HPDE6-E6E7 (cell line): ENCODE results near the gene CDC20B.
"Not testable (repeated sequence)": the region's sequence is repeated elsewhere in the genome, so short reads cannot be mapped to it uniquely, and the experiment has no call there.

Source experiments
- DNase-seq: peaks from one replicate; pipeline ENCODE4 v3.0.0; 2011; ENCODE audit warnings: missing footprints; ENCODE audit errors: extremely low spot score

CDC20B gene

DNA sequence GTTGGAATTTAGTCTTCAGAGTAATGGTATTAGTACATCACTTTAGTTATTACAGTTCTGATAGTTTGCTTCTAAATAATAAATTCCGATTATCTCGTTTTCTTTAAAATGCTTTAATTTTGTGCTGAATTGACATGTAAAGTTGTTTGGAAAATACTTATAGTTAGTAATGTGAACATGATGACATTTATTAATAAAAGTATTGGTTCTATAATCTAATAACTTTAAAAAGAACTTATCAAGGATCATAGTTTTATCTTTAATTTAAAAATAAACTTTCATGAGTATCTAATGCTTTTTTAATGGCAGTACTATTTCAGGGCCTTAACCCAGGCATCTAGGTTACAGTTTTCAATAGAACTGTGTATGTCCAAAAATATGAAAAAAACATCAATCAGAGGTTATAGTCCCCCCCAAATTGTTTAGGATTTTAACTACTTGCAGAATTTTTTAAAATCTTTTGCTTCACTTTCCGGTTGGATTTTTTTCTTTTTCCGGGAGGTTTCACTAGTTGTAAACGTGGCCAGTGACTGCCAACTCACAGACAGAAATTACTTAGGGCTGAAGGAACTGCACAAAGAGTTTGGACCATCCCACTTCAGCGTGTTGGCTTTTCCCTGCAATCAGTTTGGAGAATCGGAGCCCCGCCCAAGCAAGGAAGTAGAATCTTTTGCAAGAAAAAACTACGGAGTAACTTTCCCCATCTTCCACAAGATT lies 12.3 kb downstream of the CDC20B start:
- DNase-seq: peak; percentile 64

DNA sequence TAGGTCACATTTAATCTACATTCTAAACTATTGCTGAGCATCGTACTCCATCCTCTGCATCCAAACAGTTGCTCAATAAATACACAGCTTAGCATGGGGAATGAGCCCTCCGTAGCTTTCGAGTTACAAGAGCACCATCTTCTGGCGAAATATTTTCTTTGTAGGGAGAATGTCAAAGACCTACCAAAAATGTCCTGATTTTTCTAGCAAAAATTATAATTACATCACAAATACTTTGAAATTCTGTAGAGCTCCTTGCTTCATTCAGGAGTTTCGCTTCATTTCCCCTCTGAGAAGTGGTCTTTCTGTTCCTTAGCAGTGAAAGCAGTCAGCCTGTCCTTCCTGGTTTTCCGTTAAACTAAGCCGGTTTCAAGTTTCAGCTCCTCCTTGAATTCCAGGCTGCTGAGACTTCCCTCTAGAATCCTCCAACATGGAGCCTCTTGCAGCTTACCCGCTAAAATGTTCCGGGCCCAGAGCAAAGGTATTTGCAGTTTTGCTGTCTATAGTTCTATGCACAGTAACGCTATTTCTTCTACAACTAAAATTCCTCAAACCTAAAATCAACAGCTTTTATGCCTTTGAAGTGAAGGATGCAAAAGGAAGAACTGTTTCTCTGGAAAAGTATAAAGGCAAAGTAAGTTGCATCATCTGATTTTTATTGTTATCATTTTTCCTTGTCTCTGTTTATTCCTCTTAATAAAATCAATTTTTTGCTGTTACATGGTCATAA lies 13.0 kb downstream of the CDC20B start, which contains the start of gene GPX8:
TSS of gene GPX8 (plus strand) at position 409 of the 730 bp plus-strand sequence. CDS start at position 431, 22 bp downstream.
- peak; percentile 69 for DNase-seq

DNA sequence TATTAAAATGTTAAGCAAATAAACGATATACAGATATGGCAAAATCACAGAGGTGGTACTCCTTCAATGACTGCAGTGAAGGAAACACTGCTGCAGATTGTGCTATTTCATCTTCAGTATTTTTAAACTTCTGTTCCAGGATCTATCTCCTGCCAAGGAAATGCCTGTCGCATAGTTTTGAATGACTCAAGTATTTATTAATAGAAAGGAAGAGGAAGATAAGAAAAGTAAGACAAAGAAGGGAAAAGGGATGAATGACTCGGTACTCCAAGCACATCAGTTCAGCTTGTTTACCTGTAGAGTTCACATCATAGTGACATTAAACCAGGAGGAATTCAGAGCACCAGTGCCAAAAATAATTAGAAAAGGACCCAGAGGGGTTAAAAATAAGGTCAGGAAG lies 18.1 kb downstream of the CDC20B start:
- DNase-seq: no peak

DNA sequence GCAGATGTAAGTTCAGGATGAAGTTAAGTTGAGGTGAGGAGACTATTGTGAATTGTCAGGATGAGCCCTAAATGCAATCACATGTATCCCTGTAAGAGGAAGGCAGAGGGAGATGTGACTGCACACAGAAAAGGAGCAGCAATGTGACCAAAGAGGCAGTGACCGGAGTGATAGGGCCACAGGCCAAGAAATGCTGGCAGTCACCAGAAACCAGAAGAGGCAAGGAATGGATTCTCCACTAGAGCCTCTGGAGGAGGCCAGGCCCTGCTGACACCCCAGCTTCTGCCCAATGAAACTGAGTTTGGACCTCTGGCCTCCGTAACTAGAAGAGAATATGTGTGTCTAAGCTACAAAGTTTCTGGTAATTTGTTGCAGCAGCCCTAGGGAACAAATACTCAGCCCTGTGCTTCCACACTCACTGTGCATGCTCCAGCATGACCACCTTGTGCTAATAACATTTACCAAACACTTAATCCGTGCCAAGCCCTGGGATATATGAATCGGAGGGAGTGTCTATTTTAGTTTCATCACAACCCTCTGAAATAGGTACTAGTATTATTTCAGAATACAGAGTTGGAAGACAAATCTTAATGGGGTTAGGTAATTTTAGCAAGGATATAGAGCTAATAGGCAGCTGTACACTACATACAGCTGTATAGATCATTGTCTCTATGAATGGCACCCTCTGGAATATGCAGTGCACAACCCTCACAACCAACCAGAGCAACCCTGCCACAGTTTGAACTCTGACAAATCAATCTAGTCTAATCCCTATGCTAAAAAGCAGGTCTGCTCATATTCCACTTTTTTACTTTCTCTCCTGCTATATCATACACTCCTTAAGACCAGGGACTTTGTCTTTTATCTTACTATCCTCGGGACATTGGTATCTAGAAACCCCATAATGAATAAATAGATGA lies 20.8 kb downstream of the CDC20B start:
- peak; percentile 60 for DNase-seq

DNA sequence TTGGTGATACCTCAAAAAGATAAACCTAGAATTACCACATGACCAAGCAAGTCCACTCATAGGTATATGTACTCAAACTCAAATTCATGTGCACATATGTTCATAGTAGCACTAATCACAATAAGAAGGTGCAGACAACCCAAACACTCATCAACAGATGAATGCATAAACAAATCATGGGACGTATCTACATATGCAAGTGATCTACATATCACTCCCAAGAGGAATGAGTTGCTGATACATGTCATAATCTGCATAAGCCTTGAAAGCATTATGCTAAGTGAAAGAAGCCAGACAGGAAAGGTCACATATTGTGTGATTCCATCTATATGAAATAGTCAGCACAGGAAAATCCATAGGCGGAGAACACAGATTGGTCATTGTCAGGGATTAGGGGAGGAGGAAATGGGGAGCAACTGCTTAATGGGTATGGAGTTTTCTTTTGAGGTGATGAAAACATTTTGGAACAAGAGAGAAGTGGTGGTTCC lies 23.6 kb downstream of the CDC20B start:
- DNase-seq: no peak

DNA sequence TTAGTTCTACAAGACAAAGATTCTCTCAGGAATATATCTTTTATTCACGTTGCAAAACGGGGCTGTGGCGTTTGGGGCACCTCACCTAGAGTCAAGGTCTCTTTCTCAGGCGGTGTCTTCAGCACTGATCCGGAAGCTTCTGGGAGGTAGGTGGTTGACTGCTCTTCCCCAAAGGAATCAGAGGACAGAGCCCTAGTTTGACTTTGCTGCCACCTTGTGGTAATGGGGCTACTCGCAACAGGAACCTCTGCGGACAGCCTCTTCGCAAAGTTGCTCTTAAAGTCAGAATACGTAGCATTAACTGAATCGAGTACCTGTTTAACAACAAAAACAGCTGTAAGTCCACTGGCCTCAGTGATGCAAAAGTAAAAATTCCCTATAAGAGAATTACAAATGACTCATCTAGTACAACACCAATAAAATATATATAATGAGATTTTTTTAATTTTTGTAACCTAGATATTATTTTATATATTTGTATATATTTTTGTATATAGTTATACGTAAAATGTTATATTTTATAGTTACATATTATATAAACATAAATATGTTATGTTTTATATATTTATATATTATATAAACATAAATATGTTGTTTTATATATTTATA lies 26.3 kb downstream of the CDC20B start:
- DNase-seq: peak; percentile 65

DNA sequence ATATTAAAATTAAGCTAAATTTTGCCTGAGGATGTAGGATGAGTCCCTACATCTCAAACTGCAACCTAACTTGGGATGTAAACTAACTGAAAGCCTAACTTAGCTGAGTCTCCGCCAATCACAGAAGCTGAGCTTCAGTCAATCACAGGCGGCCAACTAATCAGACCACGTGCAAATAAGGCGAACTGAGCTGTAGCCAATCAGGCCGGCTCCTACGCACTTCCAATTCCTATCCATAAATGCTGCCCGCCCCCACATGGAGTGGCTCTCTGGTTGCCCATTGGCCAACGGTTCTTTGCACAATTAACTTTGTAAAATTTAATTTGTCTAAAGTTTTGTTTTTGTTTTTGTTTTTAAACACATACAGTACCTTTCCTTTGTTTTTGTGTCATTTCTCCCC lies 26.9 kb downstream of the CDC20B start:
- no peak for DNase-seq

DNA sequence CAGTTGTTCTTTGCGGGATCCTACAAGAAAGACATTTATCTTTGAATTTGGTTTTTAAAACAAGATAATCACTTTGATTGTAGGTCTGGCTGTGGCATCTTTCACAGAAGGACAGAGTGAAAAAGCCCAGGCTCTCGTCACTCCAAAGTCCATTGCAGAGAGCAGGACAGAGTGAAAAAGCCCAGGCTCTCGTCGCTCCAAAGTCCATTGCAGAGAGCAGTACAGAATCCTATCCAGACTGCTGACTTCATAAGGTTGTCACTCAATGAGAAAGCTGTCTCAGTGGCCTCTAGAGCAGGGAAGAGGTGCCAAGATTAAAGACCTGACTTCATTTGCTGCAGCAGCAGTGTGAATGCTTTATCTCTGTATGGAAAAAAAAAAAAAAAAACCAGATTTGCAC lies 29.4 kb downstream of the CDC20B start:
- DNase-seq: no peak

DNA sequence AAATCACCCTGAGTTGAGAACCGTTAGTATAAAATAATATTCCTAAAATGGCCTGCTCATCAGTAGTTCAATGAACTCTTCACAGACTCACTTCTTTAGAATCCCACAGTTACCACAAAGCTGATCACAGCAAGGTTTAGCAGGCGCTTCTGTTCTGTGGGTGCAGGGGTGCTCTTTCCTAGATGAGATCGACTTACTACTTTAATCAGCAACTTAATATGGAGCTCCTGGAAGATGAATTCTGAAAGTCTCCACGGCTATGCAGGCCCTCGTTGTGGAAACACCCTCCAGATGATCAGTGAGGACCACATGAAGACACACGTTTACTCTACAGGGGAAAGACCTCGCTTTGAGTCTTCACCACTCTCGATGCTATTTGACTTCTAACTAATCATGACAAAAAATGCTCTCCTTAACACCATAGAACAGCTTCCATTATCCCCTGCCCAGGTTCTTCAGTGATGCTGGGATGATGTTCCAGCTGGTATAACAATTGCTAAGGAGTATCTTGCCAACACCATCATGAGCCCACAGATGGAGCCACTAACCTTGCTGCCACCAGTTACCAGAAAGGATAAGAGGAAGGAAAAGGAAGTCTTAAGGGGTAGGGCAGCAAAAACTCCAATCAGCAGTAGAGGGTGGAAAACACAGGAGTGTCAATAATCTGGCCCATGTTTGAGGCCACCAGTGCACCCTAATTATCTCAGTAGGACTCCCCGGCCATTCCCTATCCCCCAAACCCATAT lies 30.9 kb downstream of the CDC20B start:
- DNase-seq: no peak

DNA sequence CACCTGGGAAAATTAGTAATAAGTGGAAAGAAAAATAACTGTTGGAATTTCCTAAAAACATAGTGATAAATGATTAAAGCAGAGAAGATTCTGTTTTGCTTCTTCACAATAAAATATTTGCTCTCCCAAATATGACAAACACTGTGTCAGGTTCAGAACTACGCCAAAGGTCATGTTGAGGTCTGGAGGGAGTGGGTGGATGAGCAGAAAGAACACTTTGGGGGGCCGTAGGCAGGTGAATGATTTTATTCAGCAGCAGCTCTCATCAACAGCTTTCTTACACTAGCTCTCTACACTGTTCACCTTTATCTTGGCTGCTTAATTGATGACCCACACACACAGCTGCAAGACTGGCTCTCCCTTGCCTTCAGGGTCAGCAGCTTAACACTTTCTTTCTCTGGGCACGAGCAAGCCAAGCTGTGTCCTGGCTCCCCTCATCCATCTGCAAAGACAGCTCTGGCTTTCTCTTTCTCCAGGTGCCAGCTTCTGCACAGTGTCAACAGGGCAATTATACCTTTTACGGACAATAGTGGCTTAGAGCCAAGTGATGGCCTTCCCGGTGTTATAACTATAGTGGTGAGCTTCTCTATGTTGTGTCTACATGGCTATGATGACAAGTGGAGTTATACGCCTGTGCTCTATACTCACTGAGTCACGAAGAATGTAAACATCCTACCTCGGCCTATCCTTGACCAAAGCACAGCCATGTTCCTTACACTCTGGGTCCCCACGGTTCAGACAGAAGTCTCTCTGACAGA lies 31.9 kb downstream of the CDC20B start:
- no peak for DNase-seq

DNA sequence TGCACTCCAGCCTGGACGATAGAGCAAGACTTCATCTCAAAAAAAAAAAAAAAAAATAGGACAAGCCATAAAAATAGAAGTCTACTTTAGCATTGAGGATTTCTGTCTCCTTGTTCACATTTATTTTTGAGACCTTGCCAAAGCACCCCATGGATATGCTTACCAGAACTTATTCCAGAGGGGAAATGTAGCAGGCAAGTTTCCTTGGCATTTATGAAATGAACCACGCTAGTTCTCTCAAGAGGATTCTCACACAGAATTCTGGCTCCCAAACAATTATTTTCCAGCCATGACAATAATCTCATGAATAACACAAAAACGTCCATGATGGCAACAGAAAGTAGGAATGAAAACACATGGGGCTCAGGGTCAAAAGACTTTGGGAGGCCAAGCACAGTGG lies 36.5 kb downstream of the CDC20B start:
- DNase-seq: no peak

DNA sequence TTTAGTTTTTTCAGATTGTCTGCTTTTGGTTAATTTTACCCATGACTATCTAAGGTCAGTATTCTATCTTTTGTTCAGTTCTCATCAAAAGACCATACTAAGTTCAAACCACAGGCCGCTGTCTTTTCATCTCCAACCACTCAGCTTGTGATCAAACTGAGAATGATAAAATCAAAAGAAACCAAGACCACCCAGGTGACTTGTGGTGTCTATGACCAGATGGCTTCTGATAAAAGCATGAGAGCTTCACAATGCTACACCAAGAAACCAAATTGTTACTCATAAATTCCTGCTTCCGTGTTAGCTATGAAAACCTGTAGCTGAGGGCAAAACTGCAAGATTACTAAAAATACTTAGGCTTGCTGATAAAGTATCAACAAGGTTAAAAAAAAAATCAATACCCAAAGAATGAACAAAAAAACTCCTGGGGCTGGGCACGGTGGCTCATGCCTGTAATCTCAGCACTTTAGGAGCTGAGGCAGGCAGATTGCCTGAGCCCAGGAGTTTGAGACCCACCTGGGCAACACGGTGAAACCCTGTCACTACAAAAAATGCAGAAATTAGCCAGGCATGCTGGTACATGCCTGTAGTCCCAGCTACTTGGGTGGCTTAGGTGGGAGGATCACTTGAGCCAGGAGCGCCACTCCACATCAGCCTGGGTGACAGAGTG lies 38.8 kb downstream of the CDC20B start:
- DNase-seq: no peak

DNA sequence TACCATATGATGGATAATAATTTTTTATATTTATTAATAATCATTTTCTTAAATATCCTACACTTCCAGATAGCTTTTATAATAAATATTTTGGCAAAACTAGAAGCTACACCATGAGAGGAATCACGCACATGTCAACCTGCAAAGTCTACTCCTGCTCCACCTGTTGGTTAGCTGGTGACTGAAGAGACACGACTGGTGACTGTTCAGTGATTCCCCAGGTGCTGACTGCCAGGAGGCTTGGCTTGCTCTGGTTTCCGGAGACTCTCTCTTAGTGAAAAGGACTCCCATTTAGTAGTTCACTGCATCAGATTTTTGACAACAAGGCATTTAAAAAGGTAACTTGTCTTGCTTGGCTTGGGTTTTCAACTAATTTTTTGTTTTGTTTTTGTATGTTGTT lies 49.6 kb downstream of the CDC20B start:
- DNase-seq: no peak

DNA sequence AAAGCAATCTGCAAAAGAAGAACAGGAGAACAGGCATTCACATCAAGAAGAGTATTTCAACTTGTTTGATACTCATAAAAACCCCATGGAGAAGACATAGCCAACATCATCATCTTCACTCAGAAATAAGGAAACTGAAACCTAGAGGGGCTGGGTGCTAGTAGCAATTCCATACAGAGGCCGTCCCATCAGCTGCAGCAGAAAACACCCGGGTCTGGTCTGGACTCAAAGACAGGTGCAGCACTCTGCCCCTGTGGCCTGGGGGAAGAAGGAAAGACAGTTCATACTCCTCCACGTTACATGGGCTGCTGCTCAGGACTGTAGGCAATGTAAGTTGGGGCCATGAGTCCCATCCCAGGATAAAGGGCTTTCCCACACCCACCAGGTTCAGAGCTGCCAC lies 58.9 kb downstream of the CDC20B start:
- DNase-seq: no peak

DNA sequence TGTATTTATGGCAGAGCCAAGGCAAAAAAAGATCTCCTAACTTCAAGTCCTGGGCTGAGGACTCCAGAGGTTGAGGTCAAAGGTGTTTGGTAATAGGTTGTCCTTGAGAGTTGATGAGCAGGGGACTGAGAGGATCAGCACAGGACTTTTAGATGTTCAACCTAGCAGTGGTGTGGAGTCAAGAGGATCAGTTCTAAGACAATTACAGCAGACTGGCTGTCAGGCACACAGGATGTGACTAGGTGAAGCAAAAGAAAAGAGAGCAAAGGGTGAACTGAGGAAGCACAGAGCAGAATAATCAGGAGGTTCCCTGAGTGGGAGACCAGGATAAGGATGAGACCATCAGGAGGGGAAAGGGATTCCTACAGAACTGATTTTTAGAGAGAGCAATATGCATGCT lies 59.6 kb downstream of the CDC20B start:
- no peak for DNase-seq

DNA sequence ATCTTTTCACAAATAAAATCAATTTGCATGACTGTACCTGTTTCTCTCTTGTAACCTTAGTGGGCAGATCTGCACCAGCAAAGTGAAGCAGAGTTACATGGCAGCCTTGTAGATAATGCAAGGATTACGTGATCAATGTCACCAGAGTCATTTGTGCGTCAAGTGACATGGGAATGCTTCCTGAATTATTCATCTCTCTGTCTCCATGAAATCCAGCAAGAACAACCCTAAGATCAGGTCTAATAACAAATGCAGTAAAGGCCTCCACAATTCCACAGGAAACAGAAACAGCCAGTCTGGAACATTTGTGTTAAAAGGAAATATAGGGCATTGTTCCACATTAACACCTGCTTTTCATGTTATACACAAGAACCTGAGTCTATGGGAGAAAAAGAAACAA lies 62.8 kb downstream of the CDC20B start:
- no peak for DNase-seq

DNA sequence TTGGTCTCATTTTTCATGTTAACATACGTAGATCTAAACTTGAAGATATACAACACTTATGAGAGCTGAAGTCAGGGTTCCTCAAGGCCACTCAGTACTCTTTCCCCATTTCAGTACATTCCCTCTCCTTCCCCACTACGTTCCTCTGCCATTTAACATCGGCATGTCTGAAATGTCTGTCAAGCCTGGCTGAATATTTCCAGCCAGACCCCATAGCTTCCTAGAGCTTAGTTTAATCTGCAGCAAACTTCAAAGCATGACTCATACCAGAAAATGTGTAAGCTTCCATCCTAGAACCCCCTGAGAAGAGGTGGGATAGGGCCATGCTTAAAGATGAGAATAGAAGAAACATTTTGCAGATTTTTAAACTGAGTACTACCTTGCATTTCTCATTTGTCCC lies 64.3 kb downstream of the CDC20B start:
- no peak for DNase-seq

DNA sequence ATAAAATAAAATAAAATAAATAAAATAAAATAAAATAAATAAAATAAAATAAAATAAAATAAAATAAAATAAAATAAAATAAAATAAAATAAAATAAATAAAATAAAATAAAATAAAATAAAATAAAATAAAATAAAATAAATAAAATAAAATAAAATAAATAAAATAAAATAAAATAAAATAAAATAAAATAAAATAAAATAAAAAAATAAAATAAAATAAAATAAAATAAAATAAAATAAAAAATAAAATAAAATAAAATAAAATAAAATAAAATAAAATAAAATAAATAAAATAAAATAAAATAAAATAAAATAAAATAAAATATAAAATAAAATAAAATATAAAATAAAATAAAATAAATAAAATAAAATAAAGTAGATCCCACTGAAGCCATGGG lies 67.0 kb downstream of the CDC20B start:
- not testable (repeated sequence) for DNase-seq

DNA sequence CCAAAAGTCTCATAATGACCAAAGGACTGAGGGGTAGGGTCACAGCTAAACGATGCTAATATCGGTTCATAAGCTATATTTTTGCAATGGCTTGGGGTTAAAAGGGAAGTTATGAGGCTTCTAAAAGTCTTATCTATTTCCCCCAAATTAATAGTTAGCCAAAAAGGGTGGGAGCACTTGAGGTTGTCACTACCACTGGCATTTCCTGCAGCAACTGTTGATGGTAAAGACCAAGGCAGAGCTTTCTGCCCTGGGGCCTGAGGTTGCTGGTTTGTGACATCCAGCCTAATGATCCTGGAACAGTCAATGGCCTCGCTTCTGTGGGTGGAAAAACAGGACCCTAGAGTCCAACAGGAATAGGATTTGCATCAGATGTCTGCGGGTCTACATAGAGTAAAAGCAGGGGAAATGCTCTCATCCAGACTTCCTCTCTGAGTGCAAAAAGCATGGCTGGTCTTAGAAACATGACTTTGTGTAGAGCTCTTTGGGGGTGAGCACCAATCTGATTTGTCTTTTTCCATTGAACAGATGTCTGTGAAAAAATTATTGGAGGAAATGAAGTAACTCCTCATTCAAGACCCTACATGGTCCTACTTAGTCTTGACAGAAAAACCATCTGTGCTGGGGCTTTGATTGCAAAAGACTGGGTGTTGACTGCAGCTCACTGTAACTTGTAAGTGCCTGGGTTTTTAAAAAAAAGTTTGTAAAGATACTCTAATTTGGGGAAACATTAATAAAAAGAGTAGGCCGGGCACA lies 67.9 kb downstream of the CDC20B start:
- no peak for DNase-seq
